ENCODE results near the gene SPRY4. TPM values are rescaled to one million over a fixed set of nuclear protein-coding genes. Genes with fewer than 3 reads are reported as not detected.

SPRY4 gene
- total and polyA plus RNA-seq, 2 of the 4 experiments (the other 2 are of a cell fraction): 8.4 to 21.0 TPM

GRCh38 chr5:142320430-142320738, 4.4 kb downstream of the SPRY4 start:
- no peak for TF ChIP-seq MAZ (IDR thresholded peaks at IDR 0.05; ENCODE audit: borderline replicate concordance, low read depth, low read length)
- TF ChIP-seq MXI1 (IDR thresholded peaks at IDR 0.05; ENCODE audit: borderline replicate concordance, low read depth, low read length): no peak
- TF ChIP-seq SMC3 (IDR thresholded peaks at IDR 0.05; ENCODE audit: low read depth, low read length): no peak
- TF ChIP-seq FOS (IDR thresholded peaks at IDR 0.05; ENCODE audit: low read depth, low read length): no peak
- no peak for TF ChIP-seq RCOR1 (IDR thresholded peaks at IDR 0.05; ENCODE audit: insufficient replicate concordance, low read length)
- TF ChIP-seq RAD21 (IDR thresholded peaks at IDR 0.05; ENCODE audit: low read length): no peak
- no peak for TF ChIP-seq CTCF (conservative IDR thresholded peaks at IDR 0.05; ENCODE audit: low read depth, low read length)
- TF ChIP-seq NFE2L2 (IDR thresholded peaks at IDR 0.05; ENCODE audit: low read depth, low read length): no peak
- TF ChIP-seq CEBPB (IDR thresholded peaks at IDR 0.05; ENCODE audit: low read depth, low read length): no peak
- TF ChIP-seq POLR2A (IDR thresholded peaks at IDR 0.05; ENCODE audit: low read depth, low read length): no peak
- TF ChIP-seq, protein P1, sequence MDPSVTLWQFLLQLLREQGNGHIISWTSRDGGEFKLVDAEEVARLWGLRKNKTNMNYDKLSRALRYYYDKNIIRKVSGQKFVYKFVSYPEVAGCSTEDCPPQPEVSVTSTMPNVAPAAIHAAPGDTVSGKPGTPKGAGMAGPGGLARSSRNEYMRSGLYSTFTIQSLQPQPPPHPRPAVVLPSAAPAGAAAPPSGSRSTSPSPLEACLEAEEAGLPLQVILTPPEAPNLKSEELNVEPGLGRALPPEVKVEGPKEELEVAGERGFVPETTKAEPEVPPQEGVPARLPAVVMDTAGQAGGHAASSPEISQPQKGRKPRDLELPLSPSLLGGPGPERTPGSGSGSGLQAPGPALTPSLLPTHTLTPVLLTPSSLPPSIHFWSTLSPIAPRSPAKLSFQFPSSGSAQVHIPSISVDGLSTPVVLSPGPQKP (IDR thresholded peaks at IDR 0.05; ENCODE audit: borderline replicate concordance, low read depth, low read length): no peak
- no peak for TF ChIP-seq RFX5 (IDR thresholded peaks at IDR 0.05; ENCODE audit: low read depth, low read length)
- H3K9me1 ChIP-seq (ENCODE audit: insufficient read depth, low read length): peaks cover 7% of the 10 kb centered on the region; the same call in 1 of the 2 replicates
- peak overlapping the region; percentile 19; the same call in 1 of the 2 replicates for H2AK5ac ChIP-seq (ENCODE audit: low read depth, low read length)
- peak overlapping the region; percentile 77 for H3K4me2 ChIP-seq (ENCODE audit: low read depth, low read length)
- ChIA-PET POLR2A (ENCODE audit: unreplicated experiment) (interaction anchor here (0.6 to 1.2 kb wide), 3 partner anchors 8 to 200 kb away, joined by 3 to 5 read pairs (median 3); no protein-coding TSS in a partner anchor), CTCF (interaction anchor here (0.5 to 1.9 kb wide), 9 partner anchors 8 to 417 kb away, joined by 3 to 8 read pairs (median 4); no protein-coding TSS in a partner anchor)
- intact Hi-C loops (cut with micrococcal nuclease) (loop anchor here (1.0 to 5.0 kb wide), 3 partner anchors 103 to 377 kb away; no protein-coding TSS in a partner anchor), in situ Hi-C loops (cut with MboI; ENCODE audit: low sequenced_read_pairs) (loop anchor here (5.0 kb wide), 1 partner anchor 227 kb away; no protein-coding TSS in a partner anchor), dilution Hi-C loops (cut with HindIII; ENCODE audit: low sequenced_read_pairs, unreplicated experiment) (no loop called here)
- no peak overlapping the region for H2BK20ac ChIP-seq (ENCODE audit: low read depth, low read length)
- peak overlapping the region; percentile 91 for H3K14ac ChIP-seq (replicated peaks; ENCODE audit: low read depth, low read length)
- peak overlapping the region; percentile 64; the same call in 1 of the 2 replicates for H2BK120ac ChIP-seq (ENCODE audit: low read depth, low read length)
- peaks cover 0 to 22% of the 10 kb centered on the region in 2 experiments; a peak in 2 of 4 replicates for H3K79me1 ChIP-seq (ENCODE audit: low read depth in 1 of 2, low read length in 2 of 2)
- peak overlapping the region; percentile 28; the same call in 1 of the 2 replicates for H3K4ac ChIP-seq (ENCODE audit: low read depth, low read length)
- WGBS, 2 experiments (ENCODE audit: extremely low coverage in 2 of 2, insufficient read length in 1 of 2): no CpG with 5 or more reads among the region's 4 CpGs
- no peak overlapping the region for H3K56ac ChIP-seq (ENCODE audit: extremely low read depth, insufficient read depth, low read length)
- H3K23ac ChIP-seq (ENCODE audit: low read depth, low read length): peak overlapping the region; percentile 96
- H2BK15ac ChIP-seq (ENCODE audit: low read depth, low read length): peak overlapping the region; percentile 1; the same call in 1 of the 3 replicates
- peak overlapping the region; percentile 5; the same call in 1 of the 2 replicates for H4K91ac ChIP-seq (ENCODE audit: insufficient read depth, low read depth, low read length)
- peak overlapping the region; percentile 50 for H2BK5ac ChIP-seq (ENCODE audit: low read depth, low read length, poor library complexity, severe bottlenecking)
- no peaks in the 10 kb centered on the region for H3K27me3 ChIP-seq (ENCODE audit: control insufficient read depth, insufficient read depth, low read length)
- ATAC-seq (ENCODE audit: low read depth): no peak
- H3K4me3 ChIP-seq (ENCODE audit: insufficient read depth, low read depth, low read length): 0 out of 2 replicates have a peak overlapping the region, but pooled peaks have one; percentile 2
- H4K20me1 ChIP-seq (ENCODE audit: insufficient read depth, low read length): peaks cover 94% of the 10 kb centered on the region
- H2AK9ac ChIP-seq (replicated peaks; ENCODE audit: low read depth, low read length, poor library complexity): peak overlapping the region; percentile 8
- H3K18ac ChIP-seq (ENCODE audit: low read depth, low read length): peak overlapping the region; percentile 16; the same call in 1 of the 2 replicates
- no peak for DNase-seq
- H3K27ac ChIP-seq (ENCODE audit: insufficient read depth, low read length): peak overlapping the region; percentile 84
- peak overlapping the region; percentile 34 for H3K9ac ChIP-seq (ENCODE audit: low read depth, low read length)
- peaks cover 39% of the 10 kb centered on the region for H3K4me1 ChIP-seq (ENCODE audit: control insufficient read depth, insufficient read depth, low read length)
- H3K36me3 ChIP-seq (ENCODE audit: control insufficient read depth, insufficient read depth, low read length): peaks cover 7% of the 10 kb centered on the region; the same call in 1 of the 2 replicates
- no peak overlapping the region for H2AFZ ChIP-seq (replicated peaks; ENCODE audit: low read length, poor library complexity)
- no TSS peak for BruUV-seq (replicated peaks)
- H4K8ac ChIP-seq (ENCODE audit: low read depth in 2 of 2, low read length in 2 of 2): peak overlapping the region in 1 of 2 experiments; percentile 6; a peak in 1 of 4 replicates
- no peaks in the 10 kb centered on the region for H3K9me3 ChIP-seq (ENCODE audit: control insufficient read depth, insufficient read depth, low read length)
- peak overlapping the region; percentile 7; the same call in 1 of the 2 replicates for H4K5ac ChIP-seq (ENCODE audit: low read depth, low read length)

All from IMR-90 (cell line).